Brain microvascular endothelial cell (primary cell): ENCODE data around the gene HIVEP3.

Source experiments
- DNase-seq: peaks from one replicate; pipeline ENCODE4 v3.0.0-alpha.2; 2020
- H3K27ac ChIP-seq: fragments of 250-450 bp; sonication (Bioruptor Pico); 2 replicates; pipeline ENCODE4 v1.5.1; 2020; ENCODE audit warnings: mild to moderate bottlenecking, moderate library complexity
- H3K27me3 ChIP-seq: fragments of 250-450 bp; sonication (Bioruptor Pico); replicated peaks from 2 replicates; pipeline ENCODE4 v1.5.1; 2020; ENCODE audit warnings: mild to moderate bottlenecking
- H3K36me3 ChIP-seq: fragments of 250-450 bp; sonication (Bioruptor Pico); replicated peaks from 2 replicates; pipeline ENCODE4 v1.5.1; 2020; ENCODE audit warnings: mild to moderate bottlenecking
- H3K4me3 ChIP-seq: 2 replicates; pipeline ENCODE4 v1.5.1; 2011; ENCODE audit warnings: low read depth, mild to moderate bottlenecking, control low read depth, low read length, moderate library complexity
- in situ Hi-C: cut with HindIII; loops from 2 replicates; pipeline ENCODE4 v1.10.0; 2017; ENCODE audit warnings: low sequenced_read_pairs, low pct_ligation_motif_present
- TF ChIP-seq, protein P1 (sequence below): IDR thresholded peaks from 2 replicates; pipeline ENCODE4 v1.5.1; 2011; ENCODE audit warnings: low read depth, mild to moderate bottlenecking, moderate library complexity, low read length, control low read depth, inconsistent platforms; ENCODE audit errors: missing control alignments

HIVEP3 gene

DNA sequence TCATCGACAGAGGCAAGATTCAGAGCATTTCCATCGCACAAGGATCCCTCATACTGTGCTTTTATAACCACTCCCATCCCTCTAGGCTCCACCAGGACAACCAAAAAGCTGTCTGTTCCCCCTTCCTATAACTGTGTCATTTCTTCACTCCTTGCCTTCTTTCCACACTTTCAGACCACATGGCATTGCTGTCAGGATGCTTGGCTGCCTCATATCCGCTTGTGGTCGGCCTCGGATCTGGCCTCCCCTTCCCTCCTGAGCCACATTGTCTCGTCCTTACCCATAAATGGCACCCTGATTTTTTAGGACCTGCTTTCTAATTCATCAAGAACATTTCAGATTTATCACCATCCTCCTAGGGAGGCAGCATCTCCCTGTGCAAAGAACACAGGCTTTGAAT lies 80.5 kb downstream of the HIVEP3 start:
- no peak overlapping the region for H3K4me3 ChIP-seq
- H3K36me3 ChIP-seq = no peaks in the 10 kb centered on the region
- H3K27ac ChIP-seq = no peak overlapping the region
- DNase-seq = no peak
- in situ Hi-C loops = no loop called here
- TF ChIP-seq, protein P1, sequence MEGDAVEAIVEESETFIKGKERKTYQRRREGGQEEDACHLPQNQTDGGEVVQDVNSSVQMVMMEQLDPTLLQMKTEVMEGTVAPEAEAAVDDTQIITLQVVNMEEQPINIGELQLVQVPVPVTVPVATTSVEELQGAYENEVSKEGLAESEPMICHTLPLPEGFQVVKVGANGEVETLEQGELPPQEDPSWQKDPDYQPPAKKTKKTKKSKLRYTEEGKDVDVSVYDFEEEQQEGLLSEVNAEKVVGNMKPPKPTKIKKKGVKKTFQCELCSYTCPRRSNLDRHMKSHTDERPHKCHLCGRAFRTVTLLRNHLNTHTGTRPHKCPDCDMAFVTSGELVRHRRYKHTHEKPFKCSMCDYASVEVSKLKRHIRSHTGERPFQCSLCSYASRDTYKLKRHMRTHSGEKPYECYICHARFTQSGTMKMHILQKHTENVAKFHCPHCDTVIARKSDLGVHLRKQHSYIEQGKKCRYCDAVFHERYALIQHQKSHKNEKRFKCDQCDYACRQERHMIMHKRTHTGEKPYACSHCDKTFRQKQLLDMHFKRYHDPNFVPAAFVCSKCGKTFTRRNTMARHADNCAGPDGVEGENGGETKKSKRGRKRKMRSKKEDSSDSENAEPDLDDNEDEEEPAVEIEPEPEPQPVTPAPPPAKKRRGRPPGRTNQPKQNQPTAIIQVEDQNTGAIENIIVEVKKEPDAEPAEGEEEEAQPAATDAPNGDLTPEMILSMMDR = no peak
- H3K27me3 ChIP-seq = no peaks in the 10 kb centered on the region

GRCh38 chr1:41837691-41838090 lies 81.0 kb downstream of the HIVEP3 start:
- Histone ChIP-seq H3K4me3 (no peak overlapping the region), H3K36me3 (no peaks in the 10 kb centered on the region), H3K27me3 (no peaks in the 10 kb centered on the region), H3K27ac (no peak overlapping the region)
- no peak for DNase-seq
- TF ChIP-seq, protein P1 = no peak
- in situ Hi-C loops = no loop called here

DNA sequence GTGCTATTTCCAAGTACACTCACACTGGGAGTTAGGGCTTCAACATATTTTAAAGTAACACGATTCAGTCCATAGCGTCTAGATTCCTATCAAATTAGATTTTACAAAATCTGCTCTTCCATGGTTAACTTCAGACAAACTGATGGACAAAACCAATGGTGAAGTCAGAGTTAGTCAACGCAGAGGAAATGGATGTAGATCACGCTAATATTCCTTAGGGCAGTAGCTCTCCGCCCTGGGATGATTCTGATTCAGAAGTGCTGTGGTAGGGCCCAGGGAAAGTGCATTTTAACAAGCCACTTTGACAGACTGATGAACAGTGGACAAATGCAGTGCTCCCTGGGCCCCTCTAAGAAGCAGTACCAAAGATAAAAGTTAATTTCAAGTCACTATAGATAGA lies 83.2 kb downstream of the HIVEP3 start:
- H3K27ac ChIP-seq = no peak overlapping the region
- no peak overlapping the region for H3K4me3 ChIP-seq
- DNase-seq = no peak
- TF ChIP-seq, protein P1 = no peak
- no peaks in the 10 kb centered on the region for H3K36me3 ChIP-seq
- in situ Hi-C loops = no loop called here
- no peaks in the 10 kb centered on the region for H3K27me3 ChIP-seq

DNA sequence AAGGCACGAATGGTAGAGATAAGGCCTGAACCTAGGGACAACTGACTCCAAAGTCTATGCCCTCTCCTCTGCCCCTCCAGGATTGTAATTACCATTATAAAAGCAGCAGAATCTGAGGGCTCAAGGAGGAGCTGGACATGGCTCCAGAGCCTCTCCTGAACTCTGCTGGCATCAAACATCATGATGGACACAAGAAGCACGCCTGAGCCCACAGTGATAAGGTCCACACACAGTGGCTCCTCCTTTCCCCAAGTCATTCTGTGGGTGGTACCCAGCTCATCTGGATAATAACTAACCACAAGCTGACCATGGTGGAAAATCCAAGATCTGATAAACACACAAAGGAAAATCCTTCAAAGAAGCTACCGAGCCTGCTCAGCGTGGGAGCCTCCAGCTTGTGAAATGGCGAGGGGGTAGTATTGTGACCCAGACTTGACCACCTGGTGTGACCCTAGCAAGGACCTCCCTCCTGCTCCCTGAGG lies 85.2 kb downstream of the HIVEP3 start:
- in situ Hi-C loops = no loop called here
- DNase-seq = no peak
- TF ChIP-seq, protein P1 = no peak
- Histone ChIP-seq H3K27me3 (no peaks in the 10 kb centered on the region), H3K4me3 (no peak overlapping the region), H3K36me3 (no peaks in the 10 kb centered on the region), H3K27ac (no peak overlapping the region)

DNA sequence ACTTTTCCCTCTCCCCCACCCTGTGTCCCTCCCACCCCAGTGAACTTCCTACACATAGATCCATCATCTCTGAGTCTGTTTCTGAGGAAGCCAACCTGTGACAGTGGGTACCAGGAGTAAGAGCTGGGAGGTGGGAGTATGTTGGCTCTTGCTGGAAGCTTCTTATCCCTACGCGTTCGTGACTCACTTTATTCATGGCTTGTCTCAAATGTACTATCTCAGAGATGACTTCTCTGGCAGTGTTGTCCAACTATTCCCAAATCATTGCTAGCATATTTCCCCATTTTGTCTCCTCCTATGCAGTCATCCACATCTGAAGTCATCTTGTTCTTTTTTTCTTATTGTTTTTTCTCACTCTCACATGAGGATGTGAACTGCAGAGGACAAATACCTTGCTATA lies 88.0 kb downstream of the HIVEP3 start:
- TF ChIP-seq, protein P1 = no peak
- Histone ChIP-seq H3K27me3 (no peaks in the 10 kb centered on the region), H3K4me3 (no peak overlapping the region), H3K27ac (no peak overlapping the region), H3K36me3 (no peaks in the 10 kb centered on the region)
- DNase-seq = no peak
- in situ Hi-C loops = no loop called here

GRCh38 chr1:41827991-41828570 lies 90.6 kb downstream of the HIVEP3 start:
- TF ChIP-seq, protein P1 = peak; percentile 5
- H3K36me3 ChIP-seq = no peaks in the 10 kb centered on the region
- H3K4me3 ChIP-seq = no peak overlapping the region
- in situ Hi-C loops = no loop called here
- no peaks in the 10 kb centered on the region for H3K27me3 ChIP-seq
- DNase-seq = no peak
- no peak overlapping the region for H3K27ac ChIP-seq
